Progenitor cell of endocrine pancreas (in vitro differentiated cells): ENCODE data around the gene SEMA3B. TPM values are rescaled to one million over a fixed set of nuclear protein-coding genes. Genes with fewer than 3 reads are reported as not detected.

Experiments used
- DNase-seq: peaks from one replicate; pipeline ENCODE4 v3.0.0; 2021; ENCODE audit warnings: low spot score; ENCODE audit not compliant: unreplicated experiment
- H3K27ac Mint-ChIP-seq: 2 replicates; pipeline ENCODE4 v1.8.0; 2021; ENCODE audit warnings: mild to moderate bottlenecking, moderate library complexity, mixed read lengths
- H3K27me3 Mint-ChIP-seq: 2 replicates; pipeline ENCODE4 v1.8.0; 2021; ENCODE audit warnings: mixed read lengths
- H3K36me3 Mint-ChIP-seq: 2 replicates; pipeline ENCODE4 v1.8.0; 2022; ENCODE audit warnings: mixed read lengths; ENCODE audit not compliant: insufficient read depth
- H3K4me1 Mint-ChIP-seq: 2 replicates; pipeline ENCODE4 v1.8.0; 2021; ENCODE audit warnings: low read depth, mixed read lengths
- H3K4me3 Mint-ChIP-seq: 2 replicates; pipeline ENCODE4 v1.8.0; 2021; ENCODE audit warnings: low read depth, mild to moderate bottlenecking, moderate library complexity, mixed read lengths
- H3K9me3 Mint-ChIP-seq: 2 replicates; pipeline ENCODE4 v1.8.0; 2021; ENCODE audit warnings: low read depth, mixed read lengths
- total RNA-seq: library from RNA; stranded (reverse); gene quantifications from 2 replicates; pipeline ENCODE4 v1.2.1, GENCODE V29; 2021
- TF ChIP-seq, protein P1 (sequence below): fragments of 200-600 bp; sonication (generic); IDR thresholded peaks from one replicate; pipeline ENCODE4 v1.5.0; 2021; ENCODE audit warnings: antibody characterized with exemption, mild to moderate bottlenecking; ENCODE audit not compliant: unreplicated experiment

Gene SEMA3B
- total RNA-seq, 1 donor from 2014 or later: 24.6 TPM

GRCh38 chr3:50295553-50296431 lies 26.8 kb downstream of the SEMA3B start:
- Mint-ChIP-seq H3K4me3 (no peak overlapping the region), H3K27ac (no peak overlapping the region), H3K4me1 (peaks cover 21% of the 10 kb centered on the region), H3K27me3 (no peaks in the 10 kb centered on the region), H3K36me3 (no peaks in the 10 kb centered on the region), H3K9me3 (no peaks in the 10 kb centered on the region)
- DNase-seq: no peak
- TF ChIP-seq, protein P1, sequence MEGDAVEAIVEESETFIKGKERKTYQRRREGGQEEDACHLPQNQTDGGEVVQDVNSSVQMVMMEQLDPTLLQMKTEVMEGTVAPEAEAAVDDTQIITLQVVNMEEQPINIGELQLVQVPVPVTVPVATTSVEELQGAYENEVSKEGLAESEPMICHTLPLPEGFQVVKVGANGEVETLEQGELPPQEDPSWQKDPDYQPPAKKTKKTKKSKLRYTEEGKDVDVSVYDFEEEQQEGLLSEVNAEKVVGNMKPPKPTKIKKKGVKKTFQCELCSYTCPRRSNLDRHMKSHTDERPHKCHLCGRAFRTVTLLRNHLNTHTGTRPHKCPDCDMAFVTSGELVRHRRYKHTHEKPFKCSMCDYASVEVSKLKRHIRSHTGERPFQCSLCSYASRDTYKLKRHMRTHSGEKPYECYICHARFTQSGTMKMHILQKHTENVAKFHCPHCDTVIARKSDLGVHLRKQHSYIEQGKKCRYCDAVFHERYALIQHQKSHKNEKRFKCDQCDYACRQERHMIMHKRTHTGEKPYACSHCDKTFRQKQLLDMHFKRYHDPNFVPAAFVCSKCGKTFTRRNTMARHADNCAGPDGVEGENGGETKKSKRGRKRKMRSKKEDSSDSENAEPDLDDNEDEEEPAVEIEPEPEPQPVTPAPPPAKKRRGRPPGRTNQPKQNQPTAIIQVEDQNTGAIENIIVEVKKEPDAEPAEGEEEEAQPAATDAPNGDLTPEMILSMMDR: no peak

- Mint-ChIP-seq H3K36me3 (no peaks in the 10 kb centered on the region), H3K4me1 (peaks cover 14% of the 10 kb centered on the region), H3K4me3 (peak overlapping the region; percentile 14), H3K27me3 (no peaks in the 10 kb centered on the region), H3K9me3 (no peaks in the 10 kb centered on the region), H3K27ac (no peak overlapping the region)
- TF ChIP-seq, protein P1: no peak
- no peak for DNase-seq
These were observed 27.9 kb downstream of the SEMA3B start for GRCh38 chr3:50296721-50297383.

DNA sequence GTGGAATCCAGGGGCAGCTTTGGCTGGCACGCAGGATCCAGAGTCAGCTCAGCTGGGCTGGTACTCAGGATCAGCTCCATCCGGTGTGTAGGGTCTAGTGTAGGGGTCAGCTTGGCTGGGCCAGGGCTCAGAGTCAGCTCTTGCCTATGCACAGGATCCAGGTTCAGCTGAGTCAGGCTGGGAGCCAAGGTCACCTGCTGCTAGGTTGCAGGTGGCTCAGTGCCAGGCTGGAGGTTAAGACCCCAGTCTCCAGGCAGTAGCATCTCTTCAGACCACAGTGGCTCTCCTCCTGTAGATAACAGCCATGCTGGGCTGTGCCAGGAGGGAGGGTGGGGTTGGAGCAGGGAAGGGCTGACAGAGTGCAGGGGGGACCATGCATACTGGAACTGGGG lies 28.4 kb downstream of the SEMA3B start:
- H3K4me1 Mint-ChIP-seq: peaks cover 15% of the 10 kb centered on the region
- no peak for DNase-seq
- H3K27ac Mint-ChIP-seq: no peak overlapping the region
- TF ChIP-seq, protein P1: no peak
- H3K4me3 Mint-ChIP-seq: no peak overlapping the region
- H3K36me3 Mint-ChIP-seq: no peaks in the 10 kb centered on the region
- H3K27me3 Mint-ChIP-seq: no peaks in the 10 kb centered on the region
- H3K9me3 Mint-ChIP-seq: no peaks in the 10 kb centered on the region

GRCh38 chr3:50297896-50298725 lies 29.2 kb downstream of the SEMA3B start:
- no peaks in the 10 kb centered on the region for H3K36me3 Mint-ChIP-seq
- DNase-seq: no peak
- H3K27ac Mint-ChIP-seq: no peak overlapping the region
- peak overlapping the region; percentile 90 for H3K4me3 Mint-ChIP-seq
- no peaks in the 10 kb centered on the region for H3K27me3 Mint-ChIP-seq
- H3K9me3 Mint-ChIP-seq: no peaks in the 10 kb centered on the region
- TF ChIP-seq, protein P1: peak; percentile 15
- peaks cover 16% of the 10 kb centered on the region for H3K4me1 Mint-ChIP-seq
